Hair follicle dermal papilla cell (primary cell): ENCODE results near the gene SMPDL3B. TPM values are rescaled to one million over a fixed set of nuclear protein-coding genes. Genes with fewer than 3 reads are reported as not detected.

Experiments used
- total RNA-seq: library from RNA; depleted of rRNA; stranded (reverse); fragments of >200 nt; gene quantifications from 2 replicates; pipeline ENCODE4 v1.2.3, GENCODE V29; 2012

SMPDL3B gene, protein sequence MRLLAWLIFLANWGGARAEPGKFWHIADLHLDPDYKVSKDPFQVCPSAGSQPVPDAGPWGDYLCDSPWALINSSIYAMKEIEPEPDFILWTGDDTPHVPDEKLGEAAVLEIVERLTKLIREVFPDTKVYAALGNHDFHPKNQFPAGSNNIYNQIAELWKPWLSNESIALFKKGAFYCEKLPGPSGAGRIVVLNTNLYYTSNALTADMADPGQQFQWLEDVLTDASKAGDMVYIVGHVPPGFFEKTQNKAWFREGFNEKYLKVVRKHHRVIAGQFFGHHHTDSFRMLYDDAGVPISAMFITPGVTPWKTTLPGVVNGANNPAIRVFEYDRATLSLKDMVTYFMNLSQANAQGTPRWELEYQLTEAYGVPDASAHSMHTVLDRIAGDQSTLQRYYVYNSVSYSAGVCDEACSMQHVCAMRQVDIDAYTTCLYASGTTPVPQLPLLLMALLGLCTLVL
- total RNA-seq: not detected in 2 replicates

DNA sequence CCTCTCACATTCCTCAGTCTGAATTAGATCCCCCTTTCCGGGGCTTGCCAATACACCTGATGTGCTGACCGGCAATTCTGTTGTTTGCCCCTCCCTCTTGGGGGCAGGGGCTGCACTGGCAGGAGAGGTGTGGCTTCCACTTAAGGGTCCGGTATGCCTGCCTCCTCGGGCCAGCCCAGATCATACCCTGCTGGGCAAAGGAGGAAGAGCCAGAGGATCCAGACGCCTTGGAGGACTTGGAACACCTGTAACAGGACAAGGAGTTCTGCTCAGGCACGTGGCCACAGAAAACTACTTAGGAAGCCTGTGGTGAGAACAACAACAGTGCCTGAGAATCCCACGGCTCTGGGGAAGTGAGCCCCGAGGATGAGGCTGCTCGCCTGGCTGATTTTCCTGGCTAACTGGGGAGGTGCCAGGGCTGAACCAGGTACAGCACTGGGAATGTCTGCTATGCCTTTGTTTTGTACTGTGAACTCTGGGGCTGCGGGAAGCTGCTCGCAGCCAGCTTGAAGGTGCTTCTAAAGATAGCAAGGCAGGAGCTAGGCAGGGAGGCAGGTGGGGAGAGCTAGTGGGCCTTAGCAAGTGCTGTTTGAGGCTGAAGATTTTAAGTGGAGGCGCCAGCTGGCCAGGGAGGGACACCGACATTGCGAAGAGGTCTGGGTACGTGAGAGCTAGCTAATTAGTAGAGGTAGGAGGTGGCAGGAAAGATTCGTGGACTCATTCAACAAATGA, at the start of gene SMPDL3B:
Gene SMPDL3B (plus strand): TSS at position 183 of the 732 bp plus-strand sequence. CDS start 184 bp downstream, at position 367.

DNA sequence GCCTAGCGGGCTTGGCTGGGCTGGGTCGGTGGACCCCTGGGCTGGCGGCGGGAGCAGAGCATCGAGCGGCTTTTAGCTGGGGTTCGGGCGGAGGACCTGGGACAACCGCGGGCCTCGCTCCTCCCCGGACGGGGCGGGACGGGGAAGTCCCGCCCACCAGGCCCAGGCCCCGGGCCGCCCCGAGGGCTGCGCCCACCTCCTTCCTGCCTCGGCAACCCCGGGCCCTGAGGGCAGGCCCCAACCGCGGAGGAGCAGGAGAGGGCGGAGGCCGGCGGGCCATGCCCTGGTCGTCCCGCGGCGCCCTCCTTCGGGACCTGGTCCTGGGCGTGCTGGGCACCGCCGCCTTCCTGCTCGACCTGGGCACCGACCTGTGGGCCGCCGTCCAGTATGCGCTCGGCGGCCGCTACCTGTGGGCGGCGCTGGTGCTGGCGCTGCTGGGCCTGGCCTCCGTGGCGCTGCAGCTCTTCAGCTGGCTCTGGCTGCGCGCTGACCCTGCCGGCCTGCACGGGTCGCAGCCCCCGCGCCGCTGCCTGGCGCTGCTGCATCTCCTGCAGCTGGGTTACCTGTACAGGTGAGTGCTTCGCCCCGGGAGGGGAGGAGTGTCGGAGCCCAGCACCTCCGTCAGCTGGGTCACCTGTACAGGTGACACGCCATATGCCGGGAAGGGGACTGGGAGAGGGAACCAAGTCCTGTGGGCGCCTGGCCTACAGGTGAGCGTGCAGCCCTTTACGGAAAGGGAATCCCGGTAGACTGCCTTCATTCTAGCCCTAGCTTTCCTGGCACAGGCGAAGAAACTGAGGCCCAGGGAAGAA, 25.2 kb downstream of the SMPDL3B start, which contains the start of gene XKR8:
Gene XKR8 (plus strand): TSS at position 182 of the 812 bp plus-strand sequence. CDS start 97 bp downstream, at position 279.

Other genes starting within 250 kb of the SMPDL3B start
- gene FAM76A, start 209.0 kb upstream of the SMPDL3B start, total RNA-seq: 25.6 and 28.7 TPM in 2 replicates
- 69.4 and 81.2 TPM in 2 replicates for gene STX12, start 161.8 kb upstream of the SMPDL3B start, total RNA-seq
- 35.4 and 36.1 TPM in 2 replicates for gene PPP1R8, start 104.2 kb upstream of the SMPDL3B start, total RNA-seq
- gene THEMIS2, start 62.5 kb upstream of the SMPDL3B start, total RNA-seq: 9.2 and 9.7 TPM in 2 replicates
- gene RPA2, start 20.4 kb upstream of the SMPDL3B start, total RNA-seq: 12.7 and 17.1 TPM in 2 replicates
- 7.0 and 7.9 TPM in 2 replicates for gene XKR8, start 25.0 kb downstream of the SMPDL3B start, total RNA-seq
- gene EYA3, start 153.6 kb downstream of the SMPDL3B start, total RNA-seq: 15.4 and 20.6 TPM in 2 replicates
- gene PTAFR, start 241.7 kb downstream of the SMPDL3B start, total RNA-seq: 0.12 and 0.16 TPM in 2 replicates